Fibroblast of skin of left biceps (primary cell): Measurements from ENCODE around the gene MARS1.

ENCODE experiments used
- DNase-seq, 2 experiments: peaks; one replicate each; pipeline ENCODE4 v3.0.0-alpha.2; 2013; ENCODE audit warnings: low read depth in 2 of 2

MARS1 gene

DNA sequence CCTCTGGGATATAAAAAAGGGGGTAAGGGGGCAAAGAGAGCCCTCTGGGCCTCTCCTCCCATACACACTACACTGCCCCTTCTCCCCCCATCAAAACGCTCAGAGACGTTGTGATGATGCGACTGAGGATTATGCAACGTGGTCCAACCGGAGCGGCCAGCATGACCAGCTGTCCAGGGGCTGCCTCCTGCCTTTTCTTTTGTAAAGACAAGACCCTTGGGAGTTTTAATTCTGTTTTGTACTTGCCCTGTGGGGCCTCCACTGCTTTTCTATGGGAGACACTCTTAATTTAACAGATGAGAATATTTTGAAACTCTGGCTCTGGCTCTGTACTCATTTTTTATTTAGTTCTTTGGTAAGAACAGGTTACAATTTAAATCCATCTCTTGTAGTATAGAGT is 42.0 kb downstream of the MARS1 start:
- DNase-seq: no peak

- no peak for DNase-seq
These were observed 42.7 kb downstream of the MARS1 start for GRCh38 chr12:57530396-57531142.

DNA sequence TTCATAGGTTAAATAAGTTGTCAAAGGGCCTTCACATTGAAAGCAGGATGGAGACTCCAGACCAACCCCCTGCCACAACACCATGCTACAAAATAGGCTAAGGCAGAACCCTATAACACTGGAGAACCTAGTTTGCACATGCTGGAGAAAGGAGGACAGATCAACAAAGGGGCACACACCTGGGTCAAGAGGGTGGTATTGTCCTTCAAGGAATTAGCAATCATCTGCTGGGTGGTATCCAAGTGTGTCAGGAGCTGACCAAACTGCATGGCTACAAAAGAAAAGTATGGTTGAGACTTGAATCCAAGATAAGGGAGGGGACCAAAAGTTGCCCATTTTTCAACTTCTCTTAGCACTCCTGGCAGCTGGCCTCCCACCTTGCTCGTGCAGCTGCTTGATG is 44.0 kb downstream of the MARS1 start:
- no peak for DNase-seq

GRCh38 chr12:57533108-57533507 is 45.2 kb downstream of the MARS1 start:
- no peak for DNase-seq

- DNase-seq: no peak
These were observed 46.4 kb downstream of the MARS1 start for GRCh38 chr12:57534250-57534649.

- no peak for DNase-seq
These were observed 47.2 kb downstream of the MARS1 start for GRCh38 chr12:57534991-57535543.

GRCh38 chr12:57535764-57536596 is 48.1 kb downstream of the MARS1 start:
- DNase-seq: no peak

GRCh38 chr12:57536597-57536942 is 48.7 kb downstream of the MARS1 start:
- no peak for DNase-seq

DNA sequence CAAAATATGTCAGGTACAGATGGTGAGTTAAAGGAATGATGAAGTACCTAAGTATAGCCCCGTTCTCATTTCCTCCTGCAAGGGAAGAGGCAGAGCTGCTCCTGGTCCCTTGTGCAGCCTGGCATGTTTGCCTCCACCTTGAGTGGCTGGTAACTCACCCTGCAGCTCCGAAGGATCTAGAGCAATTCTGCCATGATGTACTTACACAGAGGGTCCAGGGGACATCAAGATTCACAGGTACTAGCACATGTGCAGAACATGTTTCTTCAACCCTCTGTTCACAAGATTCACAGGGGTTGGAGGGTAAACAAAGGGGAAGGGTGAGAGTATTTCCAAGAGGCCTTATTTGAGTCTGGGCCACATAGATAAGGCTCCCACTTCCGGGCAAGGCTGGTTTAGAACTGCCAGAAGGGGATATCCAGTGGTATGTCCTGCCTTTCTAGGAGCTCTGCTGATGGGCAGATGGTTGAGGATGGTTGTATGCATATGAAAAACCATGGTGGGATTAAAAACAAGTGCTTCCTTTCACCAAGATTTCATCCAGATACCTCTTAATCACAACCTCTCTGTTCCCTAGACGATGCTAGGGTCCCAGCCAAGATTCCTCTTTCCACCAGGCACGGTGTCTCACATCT is 51.4 kb downstream of the MARS1 start:
- no peak for DNase-seq

GRCh38 chr12:57541001-57541400 is 53.1 kb downstream of the MARS1 start:
- DNase-seq: no peak

DNA sequence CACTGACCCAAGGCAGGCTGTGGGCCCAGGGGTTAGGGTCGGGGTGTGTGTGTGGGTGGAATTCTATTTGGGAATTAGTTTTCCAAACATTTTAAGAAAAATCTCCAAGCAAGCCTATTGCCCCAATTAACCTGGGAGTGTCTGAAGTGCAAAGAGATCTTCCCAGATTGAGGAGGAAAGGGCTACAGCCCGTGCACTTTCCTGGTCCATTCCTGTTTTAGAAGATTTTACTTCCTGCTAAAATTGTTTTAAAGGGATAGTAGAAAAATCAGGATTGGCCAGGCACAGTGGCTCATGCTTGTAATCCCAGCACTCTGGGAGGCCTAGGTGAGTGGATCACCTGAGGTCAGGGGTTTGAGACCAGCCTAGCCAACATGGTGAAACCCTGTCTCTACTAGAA is 53.8 kb downstream of the MARS1 start:
- DNase-seq: no peak

- no peak for DNase-seq
These were observed 55.7 kb downstream of the MARS1 start for GRCh38 chr12:57543581-57543980.

DNA sequence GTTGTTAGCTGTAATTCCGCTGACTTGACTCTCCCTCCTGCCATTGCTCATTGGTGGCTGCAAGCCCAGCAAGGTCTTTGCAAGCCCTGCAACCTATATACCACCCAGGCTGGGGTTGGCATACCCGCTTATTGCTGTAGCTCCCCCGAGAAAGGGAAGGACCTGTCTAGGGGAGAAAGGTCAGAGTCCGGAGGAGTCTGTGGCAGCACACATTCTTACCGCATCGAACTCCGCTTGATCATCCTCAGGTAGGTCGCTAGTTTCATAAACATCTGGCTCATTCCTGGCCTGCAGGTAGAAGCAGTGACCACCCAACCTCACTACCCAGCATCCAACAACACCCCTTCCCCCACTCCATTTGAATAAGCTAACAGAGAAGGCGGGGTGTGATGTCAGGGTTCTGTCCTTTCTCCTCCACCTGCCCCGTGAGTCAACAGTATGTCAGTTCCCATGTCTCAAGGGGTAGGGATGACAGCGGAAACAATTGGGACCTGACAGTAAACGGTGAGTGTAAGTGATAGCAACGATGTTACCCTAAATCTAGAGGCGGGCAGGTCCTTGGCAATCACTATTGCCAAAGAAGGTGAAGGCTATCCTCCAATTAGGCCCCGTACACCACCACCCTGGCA is 58.1 kb downstream of the MARS1 start:
- no peak for DNase-seq

DNA sequence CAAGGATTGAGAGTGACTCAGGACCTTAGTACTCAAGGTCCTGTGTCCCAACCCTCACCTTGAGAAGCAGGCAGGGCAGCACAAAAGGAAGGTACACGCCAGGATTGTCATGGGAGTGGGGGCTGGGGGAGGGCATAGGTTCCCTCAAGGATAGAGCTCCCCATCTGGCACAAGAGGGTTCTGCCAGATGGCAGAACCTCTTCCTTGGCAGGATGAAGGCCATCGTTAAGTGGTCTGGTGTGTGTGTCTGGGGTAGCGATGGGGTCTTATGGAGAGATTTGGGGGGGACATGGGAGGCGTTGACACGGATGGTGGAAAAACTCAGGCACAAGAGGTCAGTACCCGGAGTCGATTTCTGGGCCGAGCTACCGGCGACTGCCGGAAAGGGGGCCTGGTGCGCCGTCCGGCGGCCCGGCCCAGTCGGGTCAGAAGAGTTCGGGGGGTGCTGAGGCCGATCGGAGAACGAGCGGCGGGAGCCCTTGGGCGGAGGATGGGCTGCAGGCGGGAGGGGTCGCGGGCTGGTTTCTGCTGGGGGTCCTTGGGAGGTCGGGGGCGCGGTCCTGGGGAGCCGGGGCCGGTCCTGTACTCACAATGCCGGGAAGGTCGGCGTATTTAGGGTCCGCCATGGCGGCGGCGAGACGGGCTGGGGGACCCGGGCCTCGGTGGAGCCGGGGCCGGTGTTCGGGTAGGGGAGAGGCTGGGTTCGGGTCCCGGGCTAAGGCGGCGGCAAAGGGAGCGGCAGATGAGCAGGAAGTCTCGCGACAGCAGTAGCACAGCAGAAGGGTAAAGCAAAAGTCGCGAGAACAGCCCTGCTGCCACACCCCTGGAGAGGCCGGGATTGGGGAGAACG is 58.8 kb downstream of the MARS1 start, which contains the start of gene DCTN2:
Gene DCTN2 (minus strand): TSS at position 755 of the 850 bp plus-strand sequence. CDS start 129 bp downstream, at position 626.
- DNase-seq: peak; percentile 91

DNA sequence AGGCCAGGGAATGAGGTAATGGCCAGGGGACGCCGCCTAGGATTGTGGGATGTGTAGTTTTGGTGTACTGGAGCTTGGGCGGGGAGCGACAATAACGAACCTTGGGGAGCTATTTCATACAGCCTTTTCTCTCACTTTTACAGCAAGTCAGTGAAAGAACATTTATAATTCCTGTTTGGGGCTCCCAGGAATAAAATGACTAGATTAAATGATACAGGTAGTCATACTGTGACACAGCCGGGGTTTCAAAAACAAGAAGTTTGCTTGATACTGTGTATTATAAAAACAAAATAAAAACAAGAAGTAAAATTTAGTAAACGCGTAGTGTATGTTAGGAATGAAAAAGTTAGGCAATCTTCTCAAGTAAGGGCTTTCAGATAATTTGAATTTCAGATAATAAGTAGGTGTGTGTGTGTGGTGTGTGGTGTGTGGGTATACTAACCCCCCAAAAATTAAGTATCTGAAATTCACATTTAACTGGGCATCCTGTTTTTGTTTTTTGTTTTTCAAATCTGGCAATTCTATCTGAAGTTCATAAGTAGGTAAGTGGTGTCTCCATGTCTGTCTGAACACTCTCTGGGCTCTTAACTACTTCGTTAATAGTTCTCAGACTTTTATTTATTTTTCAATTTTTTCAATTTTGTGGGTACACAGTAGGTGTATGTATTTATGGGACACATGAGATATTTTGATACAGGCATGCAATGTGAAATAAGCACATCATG is 59.6 kb downstream of the MARS1 start:
- DNase-seq: no peak

DNA sequence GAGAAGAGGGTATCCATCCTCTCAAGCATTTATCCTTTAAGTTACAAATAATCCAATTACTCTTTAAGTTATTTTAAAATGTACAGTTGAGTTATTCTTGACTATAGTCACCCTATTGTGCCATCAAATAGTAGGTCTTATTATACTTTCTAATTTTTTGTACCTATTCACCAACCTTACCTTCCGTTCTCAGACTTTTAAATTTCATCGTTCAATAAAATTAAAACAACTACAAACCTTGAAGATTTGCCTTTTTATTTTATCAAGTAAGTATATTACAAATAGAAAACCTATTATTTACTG is 60.1 kb downstream of the MARS1 start:
- DNase-seq: no peak

DNA sequence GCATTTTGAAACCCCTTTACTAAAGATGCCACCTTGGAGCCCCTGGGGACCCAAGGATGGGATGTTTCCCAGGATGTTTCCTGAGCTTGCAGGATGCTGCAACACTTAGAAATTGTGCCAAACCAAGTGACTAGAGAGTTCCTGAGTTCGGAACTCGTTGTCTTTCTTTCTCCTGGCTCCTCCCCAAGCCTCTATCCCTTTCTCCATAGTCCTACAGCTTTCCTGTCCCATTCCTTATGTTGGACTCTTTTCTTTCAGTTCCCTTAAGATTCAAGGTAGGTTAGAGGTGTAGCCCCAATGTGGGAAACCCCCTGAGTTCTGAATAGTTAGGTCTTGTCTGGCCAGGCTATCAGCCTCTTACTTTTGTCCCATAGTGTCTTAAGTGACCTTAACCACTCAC is 60.6 kb downstream of the MARS1 start:
- DNase-seq: no peak

DNA sequence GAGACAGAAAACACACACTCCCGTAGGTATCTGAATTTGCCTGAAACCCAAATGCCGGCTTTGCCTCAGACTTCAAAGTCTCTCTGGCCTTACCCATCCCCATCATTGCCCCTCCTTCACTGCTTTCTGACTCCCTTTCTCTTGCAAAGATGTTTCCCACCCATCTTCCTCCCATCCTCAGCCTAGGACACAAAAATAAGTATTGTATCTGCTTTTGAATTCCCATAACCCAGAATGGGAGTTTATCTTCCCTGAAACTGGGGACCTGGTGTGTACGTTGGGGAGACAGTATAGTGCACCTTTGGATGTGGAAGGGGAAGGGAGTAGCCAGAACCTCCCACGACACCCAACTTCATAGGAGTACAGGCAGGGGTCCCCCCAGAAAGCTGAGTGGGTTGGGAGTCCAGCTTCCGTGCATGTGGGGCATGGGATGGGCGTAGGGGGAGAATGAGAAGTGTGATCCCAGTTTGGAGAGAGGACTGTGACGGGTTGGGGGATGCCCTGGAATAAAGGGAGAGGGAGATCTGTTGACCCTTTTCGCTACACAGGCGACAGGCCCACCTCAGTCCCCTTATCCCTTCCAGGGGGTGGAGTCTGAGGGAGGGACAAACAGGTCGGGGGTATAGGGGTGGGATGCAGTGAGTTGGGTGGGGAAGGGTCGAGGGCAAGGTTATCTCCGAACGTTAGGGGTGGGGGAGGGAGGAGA is 61.5 kb downstream of the MARS1 start:
- no peak for DNase-seq

DNA sequence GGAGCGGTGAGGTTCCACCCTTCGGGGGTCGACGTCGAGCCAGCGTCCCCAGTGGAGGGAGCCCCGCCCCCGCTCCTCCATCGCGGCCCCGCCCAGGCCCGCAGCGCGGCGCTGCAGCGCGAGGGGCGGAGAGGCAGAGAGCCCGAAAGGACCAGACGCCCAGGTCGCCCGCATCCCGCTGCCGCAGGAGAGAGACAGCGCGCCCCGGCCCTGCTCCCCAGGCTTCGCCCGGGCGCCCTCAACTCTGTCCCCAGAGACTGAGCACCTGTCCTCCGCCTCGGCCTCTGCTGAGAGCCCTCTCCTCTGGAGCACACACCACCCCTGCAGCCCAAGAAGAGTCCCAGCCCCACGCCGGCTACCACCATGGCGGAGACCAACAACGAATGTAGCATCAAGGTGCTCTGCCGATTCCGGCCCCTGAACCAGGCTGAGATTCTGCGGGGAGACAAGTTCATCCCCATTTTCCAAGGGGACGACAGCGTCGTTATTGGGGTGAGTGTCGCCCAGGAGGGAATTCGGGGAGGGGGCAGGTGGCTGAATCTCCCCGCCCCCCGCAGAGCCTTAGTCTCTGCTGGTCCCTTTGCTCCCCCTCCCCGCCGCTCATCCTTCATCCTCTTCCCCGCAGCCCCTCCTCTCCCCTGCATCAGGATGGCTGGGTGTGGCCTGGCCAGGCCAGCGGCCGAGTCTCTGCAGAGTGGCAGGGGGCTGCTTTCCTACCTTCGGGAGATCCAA is 62.2 kb downstream of the MARS1 start, which contains the start of gene KIF5A:
Gene KIF5A (plus strand): TSS at position 136 of the 732 bp plus-strand sequence. CDS start 228 bp downstream, at position 364.
- no peak for DNase-seq
